Transverse colon (tissue), 4 donors: Measurements from ENCODE around the gene HBE1.

Experiments
- CTCF ChIP-seq, 5 experiments: fragments of 200-600 bp in 3 of 5; fragments of 450-650 bp in 2 of 5; sonication (generic) in 3 of 5; IDR thresholded peaks; 1 replicate in 2 of 5; 2 replicates in 3 of 5; pipeline ENCODE4 v1.5.1; 2016 to 2017; ENCODE audit warnings: antibody characterized with exemption in 5 of 5, inconsistent platforms in 3 of 5, mild to moderate bottlenecking in 2 of 5, moderate library complexity in 1 of 5
- EP300 ChIP-seq: sonication (generic); formaldehyde crosslinking; IDR thresholded peaks from one replicate; pipeline ENCODE4 v1.6.1; 2017; ENCODE audit warnings: antibody characterized with exemption, low read depth
- POLR2A ChIP-seq: fragments of 450-650 bp; IDR thresholded peaks from one replicate; pipeline ENCODE4 v1.6.1; 2016; ENCODE audit warnings: antibody characterized with exemption, mild to moderate bottlenecking, moderate library complexity
- POLR2AphosphoS5 ChIP-seq, 3 donors: sonication (generic); formaldehyde crosslinking; IDR thresholded peaks; one replicate each; pipeline ENCODE4 v1.6.1; 2016; ENCODE audit warnings: antibody characterized with exemption in 3 of 3

GRCh38 chr11:5241458-5241857 lies 28.3 kb downstream of the HBE1 start:
- TF ChIP-seq CTCF (IDR thresholded peaks at IDR 0.05) (no peak), POLR2A (no peak), POLR2AphosphoS5 (IDR thresholded peaks at IDR 0.05) (no peak), EP300 (no peak)
